GM12873 (cell line): ENCODE results near the gene IFNGR2.

Source experiments
- TF ChIP-seq, protein P1 (sequence below): IDR thresholded peaks from 2 replicates; pipeline ENCODE4 v1.5.1; 2012; ENCODE audit warnings: low read depth, mild to moderate bottlenecking, moderate library complexity, low read length, control low read depth; ENCODE audit not compliant: insufficient read depth; ENCODE audit errors: missing control alignments

Gene IFNGR2

DNA sequence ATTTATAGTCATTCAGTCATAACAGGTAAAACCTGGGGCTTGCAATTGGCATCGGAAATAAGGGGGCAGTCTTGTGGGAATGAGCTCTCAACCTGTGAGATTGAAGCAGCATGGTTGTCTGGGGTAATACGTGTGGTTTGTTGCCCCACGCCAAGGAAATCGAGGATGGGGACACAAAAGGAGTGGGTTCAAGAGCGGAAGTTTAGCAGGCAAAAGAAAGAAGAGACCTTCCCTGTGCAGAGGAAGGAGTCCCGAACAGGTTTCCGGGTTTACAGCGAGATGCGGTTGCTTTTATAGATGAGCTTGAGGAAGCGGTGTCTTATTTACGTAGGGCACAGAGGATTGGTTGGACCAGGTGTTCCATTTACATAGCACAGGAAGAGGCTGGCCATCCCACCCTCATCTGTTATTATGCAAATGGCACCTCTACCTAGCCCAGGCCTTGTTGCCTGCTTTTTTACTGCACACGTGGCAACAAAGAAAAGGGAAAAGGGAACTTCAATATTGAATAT, 41.1 kb upstream of the IFNGR2 start:
- TF ChIP-seq, protein P1, sequence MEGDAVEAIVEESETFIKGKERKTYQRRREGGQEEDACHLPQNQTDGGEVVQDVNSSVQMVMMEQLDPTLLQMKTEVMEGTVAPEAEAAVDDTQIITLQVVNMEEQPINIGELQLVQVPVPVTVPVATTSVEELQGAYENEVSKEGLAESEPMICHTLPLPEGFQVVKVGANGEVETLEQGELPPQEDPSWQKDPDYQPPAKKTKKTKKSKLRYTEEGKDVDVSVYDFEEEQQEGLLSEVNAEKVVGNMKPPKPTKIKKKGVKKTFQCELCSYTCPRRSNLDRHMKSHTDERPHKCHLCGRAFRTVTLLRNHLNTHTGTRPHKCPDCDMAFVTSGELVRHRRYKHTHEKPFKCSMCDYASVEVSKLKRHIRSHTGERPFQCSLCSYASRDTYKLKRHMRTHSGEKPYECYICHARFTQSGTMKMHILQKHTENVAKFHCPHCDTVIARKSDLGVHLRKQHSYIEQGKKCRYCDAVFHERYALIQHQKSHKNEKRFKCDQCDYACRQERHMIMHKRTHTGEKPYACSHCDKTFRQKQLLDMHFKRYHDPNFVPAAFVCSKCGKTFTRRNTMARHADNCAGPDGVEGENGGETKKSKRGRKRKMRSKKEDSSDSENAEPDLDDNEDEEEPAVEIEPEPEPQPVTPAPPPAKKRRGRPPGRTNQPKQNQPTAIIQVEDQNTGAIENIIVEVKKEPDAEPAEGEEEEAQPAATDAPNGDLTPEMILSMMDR: no peak

GRCh38 chr21:33364830-33365229, 38.4 kb upstream of the IFNGR2 start:
- TF ChIP-seq, protein P1: no peak

DNA sequence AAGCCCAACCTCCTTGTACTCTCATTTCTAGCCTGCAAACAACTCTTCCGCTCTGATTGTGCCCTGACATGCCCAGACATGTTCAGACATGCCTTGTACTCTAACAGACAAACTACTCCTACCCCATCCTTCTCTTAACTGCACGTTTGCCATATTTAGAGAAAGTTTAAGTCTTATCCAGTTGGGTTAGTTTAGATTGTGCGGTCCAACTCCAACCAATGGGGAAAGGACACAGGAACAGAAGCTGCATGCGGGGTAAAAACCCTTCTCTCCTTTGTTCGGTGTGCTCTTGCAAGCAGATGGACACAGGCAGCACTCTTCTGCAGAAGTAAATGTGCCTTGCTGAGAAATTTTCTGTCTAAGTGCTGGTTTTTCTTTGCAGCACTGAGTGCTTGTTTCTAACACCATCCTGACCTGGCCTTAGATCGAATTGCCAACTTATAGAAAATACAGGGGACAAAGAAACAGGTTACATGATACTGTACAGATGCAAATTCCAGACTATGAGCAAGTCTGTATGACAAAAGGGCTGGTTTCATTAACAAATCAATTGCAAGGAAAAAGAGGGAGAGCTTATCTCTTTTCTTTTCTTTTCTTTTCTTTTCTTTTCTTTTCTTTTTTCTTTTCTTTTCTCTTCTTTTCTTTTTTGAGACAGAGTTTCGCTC, 35.8 kb upstream of the IFNGR2 start:
- TF ChIP-seq, protein P1: no peak

DNA sequence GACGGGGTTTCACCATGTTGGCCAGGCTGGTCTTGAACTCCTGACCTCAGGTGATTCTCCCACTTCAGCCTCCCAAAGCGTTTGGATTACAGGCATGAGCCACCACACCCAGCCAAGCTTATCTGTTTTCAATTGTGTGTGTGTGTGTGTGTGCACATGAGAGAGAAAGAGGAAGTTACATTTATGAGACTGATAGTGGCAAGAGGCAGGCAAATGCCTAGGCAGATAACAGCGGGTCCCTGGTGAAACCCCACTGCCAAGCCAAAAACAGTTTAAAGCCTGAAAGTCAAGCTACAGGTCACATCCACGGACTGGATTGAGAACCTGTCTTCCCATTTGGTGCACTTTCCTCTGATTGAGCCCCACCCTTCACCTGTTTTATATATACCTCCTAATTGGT, 35.1 kb upstream of the IFNGR2 start:
- TF ChIP-seq, protein P1: no peak

- TF ChIP-seq, protein P1: no peak
Measured at GRCh38 chr21:33368576-33368975, 34.6 kb upstream of the IFNGR2 start.

- TF ChIP-seq, protein P1: no peak
Measured at GRCh38 chr21:33369586-33369985, 33.6 kb upstream of the IFNGR2 start.

DNA sequence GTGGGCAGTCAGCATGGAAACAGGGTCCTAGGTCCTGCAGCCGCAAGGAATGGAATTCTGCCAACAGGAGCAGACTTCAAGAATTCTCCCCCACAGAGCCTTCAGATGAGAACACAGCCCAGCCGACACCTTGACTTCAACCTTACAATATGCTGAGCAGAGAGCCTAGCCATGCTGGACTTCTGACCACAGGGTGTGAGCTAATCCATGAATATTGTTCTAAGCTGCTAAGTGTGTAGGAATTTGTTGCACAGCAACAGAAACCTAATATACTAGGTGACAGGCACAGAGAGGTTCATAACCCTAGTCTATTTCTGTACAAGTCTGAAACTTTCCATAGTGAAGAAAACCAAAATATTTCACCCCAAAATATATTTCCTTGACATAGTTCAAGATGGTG, 32.9 kb upstream of the IFNGR2 start:
- TF ChIP-seq, protein P1: no peak

GRCh38 chr21:33371366-33371765, 31.8 kb upstream of the IFNGR2 start:
- TF ChIP-seq, protein P1: no peak
